Bronchial epithelial cell (primary cell): ENCODE results near the gene GPR180. TPM values are rescaled to one million over a fixed set of nuclear protein-coding genes. Genes with fewer than 3 reads are reported as not detected.

Source experiments
- DNase-seq: peaks from one replicate; pipeline ENCODE4 v3.0.0-alpha.2; 2010; ENCODE audit warnings: low read depth
- FAIRE-seq: peaks from 2 replicates; lab custom pipeline; 2011; peaks lifted over from hg19 to GRCh38; lab: Jason Lieb, UNC
- H3K27me3 ChIP-seq: 2 replicates; pipeline ENCODE4 v1.5.1; 2011; ENCODE audit warnings: low read length; ENCODE audit not compliant: control insufficient read depth, insufficient read depth
- H3K36me3 ChIP-seq: 2 replicates; pipeline ENCODE4 v1.5.1; 2011; ENCODE audit warnings: low read length; ENCODE audit not compliant: control insufficient read depth, insufficient read depth
- H3K4me3 ChIP-seq: 2 replicates; pipeline ENCODE4 v1.5.1; 2011; ENCODE audit warnings: mild to moderate bottlenecking, low read depth, low read length, control low read depth
- total RNA-seq: library from RNA; depleted of rRNA; stranded (reverse); fragments of >200 nt; gene quantifications from 2 replicates; pipeline ENCODE4 v1.2.1, GENCODE V29; 2014
- TF ChIP-seq, protein P1 (sequence below): IDR thresholded peaks from 2 replicates; pipeline ENCODE4 v1.5.1; 2011; ENCODE audit warnings: mild to moderate bottlenecking, moderate library complexity, low read length, control low read depth, inconsistent platforms; ENCODE audit not compliant: insufficient read depth, severe bottlenecking

The GPR180 gene
- 8.8 and 12.4 TPM in 2 replicates for total RNA-seq

DNA sequence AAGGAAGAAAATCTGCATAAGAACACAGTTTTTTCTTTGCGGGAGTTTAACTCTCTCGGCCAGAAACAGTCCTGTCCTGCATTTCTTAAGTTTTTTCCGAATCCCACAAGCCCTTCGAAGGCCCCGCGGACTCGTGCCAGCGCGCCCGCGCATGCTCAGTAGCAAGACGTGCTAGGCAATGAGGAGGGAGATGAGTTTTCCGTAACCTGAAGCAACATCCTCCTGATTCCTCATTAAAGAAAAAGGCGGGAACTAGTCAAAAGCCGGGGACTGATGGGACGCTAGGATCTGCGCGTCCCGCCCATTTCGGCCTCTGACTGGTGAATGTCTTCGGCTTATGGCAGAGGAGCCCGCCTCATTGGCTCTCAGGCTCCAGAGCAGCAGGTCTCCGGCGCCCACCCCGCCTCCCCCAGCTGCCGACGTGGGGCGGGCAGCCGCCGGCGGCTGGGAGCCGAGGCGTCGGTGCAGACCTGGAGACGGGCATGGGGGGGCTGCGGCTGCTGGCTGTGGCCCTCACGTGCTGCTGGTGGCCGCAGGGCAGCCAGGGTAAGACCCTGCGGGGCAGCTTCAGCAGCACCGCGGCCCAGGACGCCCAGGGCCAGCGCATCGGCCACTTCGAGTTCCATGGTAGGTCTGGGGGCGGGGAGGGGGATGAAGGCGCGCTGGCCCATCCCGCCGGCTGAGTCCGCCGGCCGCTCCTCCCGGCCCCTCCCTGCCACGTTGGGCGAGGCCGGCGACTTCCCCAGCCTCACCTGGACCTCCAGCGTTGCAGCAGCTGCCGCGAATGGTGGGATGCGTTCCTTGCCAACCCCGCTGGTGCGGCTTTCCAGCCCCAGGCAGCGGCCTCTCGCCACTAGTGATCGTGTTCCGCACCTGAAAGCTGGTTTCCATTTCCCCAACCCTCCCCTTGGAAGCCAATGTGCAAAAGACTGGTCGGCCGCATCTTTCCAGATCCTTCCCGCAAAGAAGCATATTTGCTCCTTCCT, at the start of gene GPR180:
Gene GPR180 (plus strand): TSS at position 412 of the 986 bp plus-strand sequence. CDS start 71 bp downstream, at position 483.
- Histone ChIP-seq H3K27me3 (no peaks in the 10 kb centered on the region), H3K36me3 (peaks cover 2% of the 10 kb centered on the region), H3K4me3 (peak within 1 kb of the TSS; percentile 80)
- DNase-seq (peak; percentile 98), FAIRE-seq (no peak)
- TF ChIP-seq, protein P1, sequence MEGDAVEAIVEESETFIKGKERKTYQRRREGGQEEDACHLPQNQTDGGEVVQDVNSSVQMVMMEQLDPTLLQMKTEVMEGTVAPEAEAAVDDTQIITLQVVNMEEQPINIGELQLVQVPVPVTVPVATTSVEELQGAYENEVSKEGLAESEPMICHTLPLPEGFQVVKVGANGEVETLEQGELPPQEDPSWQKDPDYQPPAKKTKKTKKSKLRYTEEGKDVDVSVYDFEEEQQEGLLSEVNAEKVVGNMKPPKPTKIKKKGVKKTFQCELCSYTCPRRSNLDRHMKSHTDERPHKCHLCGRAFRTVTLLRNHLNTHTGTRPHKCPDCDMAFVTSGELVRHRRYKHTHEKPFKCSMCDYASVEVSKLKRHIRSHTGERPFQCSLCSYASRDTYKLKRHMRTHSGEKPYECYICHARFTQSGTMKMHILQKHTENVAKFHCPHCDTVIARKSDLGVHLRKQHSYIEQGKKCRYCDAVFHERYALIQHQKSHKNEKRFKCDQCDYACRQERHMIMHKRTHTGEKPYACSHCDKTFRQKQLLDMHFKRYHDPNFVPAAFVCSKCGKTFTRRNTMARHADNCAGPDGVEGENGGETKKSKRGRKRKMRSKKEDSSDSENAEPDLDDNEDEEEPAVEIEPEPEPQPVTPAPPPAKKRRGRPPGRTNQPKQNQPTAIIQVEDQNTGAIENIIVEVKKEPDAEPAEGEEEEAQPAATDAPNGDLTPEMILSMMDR, result no peak

DNA sequence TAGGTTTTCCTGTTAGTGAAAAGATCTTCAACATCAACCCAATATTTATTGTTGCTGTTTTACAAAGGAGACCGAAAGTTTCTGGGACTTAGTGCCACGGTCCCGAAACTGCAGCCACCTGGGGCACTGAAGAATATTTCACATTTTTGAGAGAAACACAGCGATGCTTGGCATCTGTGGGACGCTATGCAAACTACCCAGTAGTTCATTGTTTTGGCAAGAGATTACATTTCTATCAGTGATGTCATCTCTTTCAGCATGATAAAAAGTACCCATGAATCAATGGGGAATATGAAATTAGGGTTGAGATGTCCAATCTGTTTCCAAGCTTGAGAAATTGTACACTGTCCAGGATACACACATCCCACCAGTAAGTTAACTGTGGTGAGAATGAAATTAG, 49.6 kb upstream of the GPR180 start:
- no peak for FAIRE-seq
- Histone ChIP-seq H3K36me3 (no peaks in the 10 kb centered on the region), H3K27me3 (no peaks in the 10 kb centered on the region), H3K4me3 (no peak overlapping the region)
- TF ChIP-seq, protein P1, result no peak
- no peak for DNase-seq

GRCh38 chr13:94553766-94554165, 47.9 kb upstream of the GPR180 start:
- TF ChIP-seq, protein P1, result no peak
- H3K4me3 ChIP-seq, result no peak overlapping the region
- no peaks in the 10 kb centered on the region for H3K27me3 ChIP-seq
- FAIRE-seq (no peak), DNase-seq (no peak)
- H3K36me3 ChIP-seq, result no peaks in the 10 kb centered on the region

GRCh38 chr13:94556041-94556440, 45.6 kb upstream of the GPR180 start:
- DNase-seq (no peak), FAIRE-seq (no peak)
- H3K27me3 ChIP-seq, result no peaks in the 10 kb centered on the region
- H3K36me3 ChIP-seq, result no peaks in the 10 kb centered on the region
- TF ChIP-seq, protein P1, result no peak
- no peak overlapping the region for H3K4me3 ChIP-seq

DNA sequence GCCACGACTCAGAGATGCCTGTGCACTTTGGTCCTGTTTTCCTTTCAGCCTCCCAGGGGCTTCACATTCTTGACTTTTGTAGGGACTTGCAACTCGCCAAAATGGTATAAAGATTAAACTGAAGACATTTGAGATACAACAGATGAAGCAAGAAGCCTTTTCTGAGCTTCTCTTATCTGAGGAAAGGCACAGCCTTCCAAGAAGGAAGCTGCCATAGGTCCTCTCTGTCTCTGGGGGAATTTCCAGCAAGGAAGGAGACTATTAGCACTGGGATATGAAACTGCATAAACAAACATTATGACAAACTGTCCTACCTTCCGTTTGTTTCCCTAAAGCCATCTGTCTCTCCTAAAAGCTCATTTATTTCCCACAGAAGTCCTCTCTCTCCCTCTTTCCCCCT, 45.0 kb upstream of the GPR180 start:
- FAIRE-seq, result no peak
- no peak for DNase-seq
- no peak overlapping the region for H3K4me3 ChIP-seq
- no peaks in the 10 kb centered on the region for H3K27me3 ChIP-seq
- TF ChIP-seq, protein P1, result no peak
- no peaks in the 10 kb centered on the region for H3K36me3 ChIP-seq
